Trophoblast cell (in vitro differentiated cells and primary cell): ENCODE data around the gene SEC16A.

Source experiments
- DNase-seq, 2 donors: peaks; one replicate each; pipeline ENCODE4 v3.0.0-alpha.2; 2016
- H2AFZ ChIP-seq: 2 replicates; pipeline ENCODE4 v1.6.1; 2013; ENCODE audit warnings: low read length, moderate library complexity, mild to moderate bottlenecking; ENCODE audit not compliant: insufficient read depth, poor library complexity
- H2AK5ac ChIP-seq: 2 replicates; pipeline ENCODE4 v1.6.1; 2013; ENCODE audit warnings: mild to moderate bottlenecking, low read length
- H2BK120ac ChIP-seq: 2 replicates; pipeline ENCODE4 v1.6.1; 2013; ENCODE audit warnings: low read length, mild to moderate bottlenecking, moderate library complexity; ENCODE audit not compliant: insufficient read depth, poor library complexity
- H2BK12ac ChIP-seq: 2 replicates; pipeline ENCODE4 v1.6.1; 2013; ENCODE audit warnings: mild to moderate bottlenecking, low read length, moderate library complexity
- H2BK5ac ChIP-seq: 2 replicates; pipeline ENCODE4 v1.6.1; 2013; ENCODE audit warnings: low read length, low read depth, moderate library complexity, mild to moderate bottlenecking; ENCODE audit not compliant: poor library complexity
- H3K14ac ChIP-seq: 2 replicates; pipeline ENCODE4 v1.6.1; 2013; ENCODE audit warnings: mild to moderate bottlenecking, low read length
- H3K18ac ChIP-seq: 2 replicates; pipeline ENCODE4 v1.6.1; 2013; ENCODE audit warnings: mild to moderate bottlenecking, low read length
- H3K23ac ChIP-seq: 2 replicates; pipeline ENCODE4 v1.6.1; 2013; ENCODE audit warnings: low read length
- H3K27ac ChIP-seq: 2 replicates; pipeline ENCODE4 v1.5.1; 2013; ENCODE audit warnings: low read depth, mild to moderate bottlenecking, inconsistent platforms, low read length, moderate library complexity
- H3K27me3 ChIP-seq: 2 replicates; pipeline ENCODE4 v1.6.1; 2013; ENCODE audit warnings: inconsistent platforms, mild to moderate bottlenecking, low read length, moderate library complexity; ENCODE audit not compliant: insufficient read depth
- H3K36me3 ChIP-seq, 2 experiments: 1 replicate in 1 of 2; 2 replicates in 1 of 2; pipeline ENCODE4 v1.6.1; 2013; ENCODE audit warnings: low read length in 2 of 2, mild to moderate bottlenecking in 2 of 2, moderate library complexity in 1 of 2; ENCODE audit not compliant: insufficient read depth in 2 of 2, control insufficient read depth in 1 of 2
- H3K4ac ChIP-seq: 2 replicates; pipeline ENCODE4 v1.6.1; 2013; ENCODE audit warnings: low read depth, mild to moderate bottlenecking, low read length, moderate library complexity
- H3K4me1 ChIP-seq, 2 experiments: 1 replicate in 1 of 2; 2 replicates in 1 of 2; pipeline ENCODE4 v1.6.1; 2013; ENCODE audit warnings: low read length in 2 of 2, mild to moderate bottlenecking in 2 of 2, moderate library complexity in 1 of 2; ENCODE audit not compliant: insufficient read depth in 2 of 2, control insufficient read depth in 1 of 2
- H3K4me2 ChIP-seq: 2 replicates; pipeline ENCODE4 v1.6.1; 2013; ENCODE audit warnings: inconsistent platforms, mild to moderate bottlenecking, low read length, moderate library complexity
- H3K4me3 ChIP-seq: 2 replicates; pipeline ENCODE4 v1.5.1; 2013; ENCODE audit warnings: mild to moderate bottlenecking, low read depth, low read length, inconsistent platforms
- H3K79me1 ChIP-seq: one replicate; pipeline ENCODE4 v1.6.1; 2013; ENCODE audit warnings: low read length
- H3K79me2 ChIP-seq: 2 replicates; pipeline ENCODE4 v1.6.1; 2013; ENCODE audit warnings: low read length, mild to moderate bottlenecking; ENCODE audit not compliant: control insufficient read depth, insufficient read depth, poor library complexity
- H3K9ac ChIP-seq: 2 replicates; pipeline ENCODE4 v1.6.1; 2013; ENCODE audit warnings: mild to moderate bottlenecking, low read length
- H3K9me3 ChIP-seq: 2 replicates; pipeline ENCODE4 v1.6.1; 2013; ENCODE audit warnings: low read depth, mild to moderate bottlenecking, control low read depth, inconsistent platforms, low read length; ENCODE audit not compliant: insufficient read depth
- H4K12ac ChIP-seq: 2 replicates; pipeline ENCODE4 v1.6.1; 2013; ENCODE audit warnings: low read depth, mild to moderate bottlenecking, low read length, moderate library complexity
- H4K8ac ChIP-seq: 2 replicates; pipeline ENCODE4 v1.6.1; 2013; ENCODE audit warnings: low read depth, mild to moderate bottlenecking, low read length, moderate library complexity
- H4K91ac ChIP-seq: one replicate; pipeline ENCODE4 v1.6.1; 2013; ENCODE audit warnings: low read depth, mild to moderate bottlenecking, low read length, moderate library complexity
- WGBS: extraction: QIAGEN DNeasy Blood & Tissue Kit; methylation state at CpG from one replicate; pipeline ENCODE4 v1.1.7; 2013; ENCODE audit warnings: missing lambda C conversion rate; ENCODE audit not compliant: insufficient read length, insufficient coverage; ENCODE audit errors: extremely low coverage; 5-methylcytosine and 5-hydroxymethylcytosine counted together

SEC16A gene

DNA sequence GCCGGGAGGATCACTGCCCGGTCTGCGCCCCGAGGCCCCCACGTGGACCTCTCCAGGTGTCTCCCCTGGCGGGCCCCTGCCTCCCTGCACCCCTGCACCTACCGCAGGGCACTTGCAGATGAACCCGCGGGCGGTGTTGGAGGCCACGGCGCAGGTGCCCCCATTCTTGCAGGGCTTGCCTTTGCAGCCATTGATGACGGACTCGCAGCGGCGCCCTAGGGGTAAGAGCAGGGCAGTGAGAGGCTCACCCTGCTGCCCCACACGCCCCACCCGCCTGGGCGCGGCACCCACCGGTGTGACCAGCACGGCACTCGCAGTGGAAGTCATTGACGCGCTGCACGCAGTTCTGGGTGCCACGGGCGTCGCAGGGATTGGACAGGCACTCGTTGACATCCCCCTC is 23.6 kb upstream of the SEC16A start:
- peaks cover 78 to 88% of the 10 kb centered on the region in 2 experiments for H3K36me3 ChIP-seq
- no peak overlapping the region for H3K27ac ChIP-seq
- H3K4me2 ChIP-seq = no peak overlapping the region
- no peak overlapping the region for H2BK12ac ChIP-seq
- H2BK120ac ChIP-seq = no peak overlapping the region
- H3K14ac ChIP-seq = no peak overlapping the region
- H4K8ac ChIP-seq = no peak overlapping the region
- H3K79me1 ChIP-seq = no peaks in the 10 kb centered on the region
- no peaks in the 10 kb centered on the region for H3K27me3 ChIP-seq
- no peak overlapping the region for H2AK5ac ChIP-seq
- peaks cover 2% of the 10 kb centered on the region for H3K9me3 ChIP-seq
- no CpG with 5 or more reads among the region's 30 CpGs for WGBS
- no peak overlapping the region for H3K9ac ChIP-seq
- H4K91ac ChIP-seq = no peak overlapping the region
- H3K4me1 ChIP-seq = no peaks in the 10 kb centered on the region
- no peak for DNase-seq
- no peak overlapping the region for H3K4ac ChIP-seq
- H3K4me3 ChIP-seq = no peak overlapping the region
- H2BK5ac ChIP-seq = no peak overlapping the region
- no peak overlapping the region for H2AFZ ChIP-seq
- H3K79me2 ChIP-seq = no peaks in the 10 kb centered on the region
- no peak overlapping the region for H3K23ac ChIP-seq
- H3K18ac ChIP-seq = no peak overlapping the region
- H4K12ac ChIP-seq = no peak overlapping the region

- no peak overlapping the region for H2BK12ac ChIP-seq
- no peak overlapping the region for H4K12ac ChIP-seq
- no peak overlapping the region for H2AK5ac ChIP-seq
- no peak overlapping the region for H3K4me2 ChIP-seq
- no peak overlapping the region for H3K23ac ChIP-seq
- H3K79me2 ChIP-seq = no peaks in the 10 kb centered on the region
- no peak overlapping the region for H4K91ac ChIP-seq
- H3K14ac ChIP-seq = no peak overlapping the region
- DNase-seq = no peak
- no peak overlapping the region for H3K27ac ChIP-seq
- H3K4me1 ChIP-seq = no peaks in the 10 kb centered on the region
- no peak overlapping the region for H2BK5ac ChIP-seq
- H2BK120ac ChIP-seq = no peak overlapping the region
- H4K8ac ChIP-seq = no peak overlapping the region
- no peak overlapping the region for H3K9ac ChIP-seq
- no peaks in the 10 kb centered on the region for H3K27me3 ChIP-seq
- no peaks in the 10 kb centered on the region for H3K79me1 ChIP-seq
- no peak overlapping the region for H3K18ac ChIP-seq
- peaks cover 2% of the 10 kb centered on the region for H3K9me3 ChIP-seq
- no peak overlapping the region for H3K4ac ChIP-seq
- H2AFZ ChIP-seq = no peak overlapping the region
- H3K4me3 ChIP-seq = no peak overlapping the region
- no CpG with 5 or more reads among the region's 51 CpGs for WGBS
- H3K36me3 ChIP-seq = peaks cover 74 to 83% of the 10 kb centered on the region in 2 experiments
These were observed 22.9 kb upstream of the SEC16A start for GRCh38 chr9:136505406-136506403.

DNA sequence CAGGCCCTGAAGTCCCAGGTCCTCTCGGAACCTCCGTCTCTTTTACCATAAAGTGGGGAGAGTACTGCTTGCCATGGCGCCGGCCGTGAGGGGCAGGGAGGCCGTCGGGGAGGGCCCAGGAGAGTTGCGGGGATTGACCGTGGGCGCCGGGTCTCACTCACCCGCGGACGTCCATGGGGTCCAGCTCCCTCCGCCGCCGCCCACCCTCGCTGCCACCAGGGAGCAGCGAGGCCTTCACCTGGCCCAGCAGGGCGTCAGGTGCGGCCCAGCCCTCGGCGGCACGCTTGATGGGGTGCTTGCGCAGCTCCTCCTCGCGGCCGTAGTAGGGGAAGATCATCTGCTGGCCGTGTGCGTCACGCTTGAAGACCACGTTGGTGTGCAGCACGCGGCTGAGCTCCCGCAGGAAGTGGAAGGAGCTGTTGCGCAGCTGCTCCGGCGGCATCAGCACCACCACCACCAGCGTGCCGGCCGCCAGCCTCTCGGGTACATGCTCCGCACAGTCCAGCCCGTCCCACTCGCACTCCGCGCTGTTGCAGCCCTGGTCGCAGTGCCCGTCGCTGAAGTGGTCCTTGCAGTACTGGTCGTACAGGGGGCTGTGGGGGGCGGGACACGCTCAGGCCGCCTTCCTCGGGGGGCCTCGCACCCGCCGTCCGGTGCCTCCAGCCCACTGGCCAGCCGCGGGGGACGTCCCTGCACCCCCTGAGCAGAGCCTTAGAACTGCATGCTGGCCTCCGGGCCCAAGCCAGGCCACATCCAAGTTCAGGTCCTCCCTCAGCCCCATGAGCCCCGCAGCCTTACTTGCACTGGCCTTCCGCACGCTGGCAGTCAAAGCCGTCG is 21.9 kb upstream of the SEC16A start:
- no peak overlapping the region for H4K91ac ChIP-seq

DNA sequence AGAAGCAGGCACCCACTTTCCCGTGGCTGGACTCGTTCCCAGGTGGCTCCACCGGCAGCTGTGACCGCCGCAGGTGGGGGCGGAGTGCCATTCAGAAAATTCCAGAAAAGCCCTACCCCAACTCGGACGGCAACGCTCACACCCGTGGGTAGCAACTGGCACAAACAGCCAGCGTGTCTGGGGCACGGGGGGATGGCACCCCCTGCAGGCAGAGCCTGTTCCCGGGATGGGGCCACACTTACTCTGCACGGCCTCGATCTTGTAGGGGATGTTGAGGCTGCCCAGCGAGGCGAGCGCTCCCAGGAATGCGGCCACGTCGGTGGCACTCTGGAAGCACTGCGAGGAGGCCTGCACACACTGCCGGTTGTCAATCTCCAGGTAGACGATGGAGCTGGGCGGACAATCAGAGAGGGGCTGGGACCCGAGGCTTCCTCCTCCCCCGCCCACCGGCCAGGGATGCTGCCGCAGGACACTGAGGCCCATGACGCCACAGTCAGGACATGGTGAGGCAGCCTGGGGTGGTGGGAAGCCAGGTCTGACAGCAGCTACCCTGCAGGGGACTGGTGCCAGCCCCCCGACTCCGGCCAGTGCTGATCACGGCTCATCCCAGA is 20.2 kb upstream of the SEC16A start:
- WGBS = no CpG with 5 or more reads among the region's 33 CpGs
- Histone ChIP-seq H4K12ac (no peak overlapping the region), H2AFZ (no peak overlapping the region), H3K79me1 (no peaks in the 10 kb centered on the region), H2BK12ac (no peak overlapping the region), H4K8ac (no peak overlapping the region), H4K91ac (no peak overlapping the region), H3K27ac (no peak overlapping the region), H3K4me2 (no peak overlapping the region), H2AK5ac (no peak overlapping the region), H3K4me3 (no peak overlapping the region), H3K9me3 (peaks cover 8% of the 10 kb centered on the region), H3K4ac (no peak overlapping the region), H3K4me1 (no peaks in the 10 kb centered on the region), H3K14ac (no peak overlapping the region), H3K79me2 (no peaks in the 10 kb centered on the region), H3K27me3 (no peaks in the 10 kb centered on the region), H3K9ac (no peak overlapping the region), H2BK120ac (no peak overlapping the region), H2BK5ac (no peak overlapping the region), H3K23ac (no peak overlapping the region), H3K18ac (no peak overlapping the region), H3K36me3 (peaks cover 83 to 84% of the 10 kb centered on the region in 2 experiments)
- DNase-seq = no peak

More for the DNA sequence above, 21.9 kb upstream of the SEC16A start:
- H2AK5ac ChIP-seq = no peak overlapping the region
- H2AFZ ChIP-seq = no peak overlapping the region
- H2BK120ac ChIP-seq = no peak overlapping the region
- peaks cover 77 to 84% of the 10 kb centered on the region in 2 experiments for H3K36me3 ChIP-seq
- H3K9me3 ChIP-seq = peaks cover 5% of the 10 kb centered on the region
- H3K9ac ChIP-seq = no peak overlapping the region
- no peak overlapping the region for H3K14ac ChIP-seq
- no peak overlapping the region for H3K23ac ChIP-seq
- H3K4ac ChIP-seq = no peak overlapping the region
- H2BK5ac ChIP-seq = no peak overlapping the region
- no peak overlapping the region for H3K4me3 ChIP-seq
- H4K8ac ChIP-seq = no peak overlapping the region
- no peak overlapping the region for H3K4me2 ChIP-seq
- H3K79me1 ChIP-seq = no peaks in the 10 kb centered on the region
- no peak for DNase-seq
- no peaks in the 10 kb centered on the region for H3K4me1 ChIP-seq
- H3K27me3 ChIP-seq = no peaks in the 10 kb centered on the region
- no peaks in the 10 kb centered on the region for H3K79me2 ChIP-seq
- no CpG with 5 or more reads among the region's 68 CpGs for WGBS
- no peak overlapping the region for H2BK12ac ChIP-seq
- no peak overlapping the region for H3K18ac ChIP-seq
- no peak overlapping the region for H4K12ac ChIP-seq
- no peak overlapping the region for H3K27ac ChIP-seq
